Skin epidermis (tissue), 12 donors: Measurements from ENCODE around the gene TTC39C.
"Not testable (repeated sequence)": the region's sequence is repeated elsewhere in the genome, so short reads cannot be mapped to it uniquely, and the experiment has no call there.

ENCODE experiments used
- H3K27ac ChIP-seq, 21 experiments: fragments of 200-600 bp; sonication (generic) in 11 of 21; one replicate each; pipeline ENCODE4 v1.5.0; 2020; ENCODE audit warnings: mild to moderate bottlenecking in 3 of 21, inconsistent platforms in 2 of 21, moderate library complexity in 2 of 21
- H3K4me3 ChIP-seq, 7 experiments: fragments of 200-600 bp; sonication (generic) in 2 of 7; one replicate each; pipeline ENCODE4 v1.5.0; 2020; ENCODE audit warnings: inconsistent platforms in 2 of 7, mild to moderate bottlenecking in 2 of 7, moderate library complexity in 1 of 7

The TTC39C gene

GRCh38 chr18:24013051-24013450 is 1.5 kb upstream of the TTC39C start:
- Histone ChIP-seq H3K4me3 (no peak overlapping the region), H3K27ac (peak overlapping the region in 2 of 21 experiments; percentile 74 to 91)

- Histone ChIP-seq H3K4me3 (peak overlapping the region; percentile 70 to 92 (median 87)), H3K27ac (peak overlapping the region; percentile 60 to 98 (median 93))
Measured at GRCh38 chr18:24014986-24015638, 558 bp downstream of the TTC39C start.

GRCh38 chr18:24015639-24016631 is 1.4 kb downstream of the TTC39C start:
- Histone ChIP-seq H3K4me3 (peak overlapping the region; percentile 70 to 92 (median 87)), H3K27ac (peak overlapping the region in 19 of 21 experiments; percentile 6 to 98 (median 94))

- H3K4me3 ChIP-seq: peak overlapping the region; percentile 70 to 92 (median 87)
- peak overlapping the region in 11 of 21 experiments; percentile 10 to 98 (median 95) for H3K27ac ChIP-seq
Measured at GRCh38 chr18:24016643-24017042, 2.1 kb downstream of the TTC39C start.

GRCh38 chr18:24018299-24018886 is 3.8 kb downstream of the TTC39C start:
- H3K4me3 ChIP-seq: no peak overlapping the region
- peak overlapping the region in 4 of 21 experiments; percentile 4 to 51 (median 28) for H3K27ac ChIP-seq

GRCh38 chr18:24019641-24020331 is 5.2 kb downstream of the TTC39C start:
- Histone ChIP-seq H3K27ac (peak overlapping the region in 6 of 21 experiments; percentile 4 to 51 (median 34)), H3K4me3 (no peak overlapping the region)

GRCh38 chr18:24021505-24021904 is 7.0 kb downstream of the TTC39C start:
- H3K4me3 ChIP-seq: no peak overlapping the region
- H3K27ac ChIP-seq: peak overlapping the region in 9 of 21 experiments; percentile 9 to 77 (median 68)

- Histone ChIP-seq H3K4me3 (no peak overlapping the region), H3K27ac (peak overlapping the region in 16 of 21 experiments; percentile 9 to 77 (median 58))
Measured at GRCh38 chr18:24022161-24022560, 7.6 kb downstream of the TTC39C start.

- peak overlapping the region in 18 of 21 experiments; percentile 22 to 77 (median 57) for H3K27ac ChIP-seq
- H3K4me3 ChIP-seq: no peak overlapping the region
Measured at GRCh38 chr18:24023185-24023814, 8.7 kb downstream of the TTC39C start.

- Histone ChIP-seq H3K4me3 (no peak overlapping the region), H3K27ac (peak overlapping the region in 9 of 21 experiments; percentile 26 to 90 (median 76))
Measured at GRCh38 chr18:24024425-24024824, 9.9 kb downstream of the TTC39C start.

GRCh38 chr18:24026457-24026856 is 11.9 kb downstream of the TTC39C start:
- peak overlapping the region in 20 of 21 experiments; percentile 50 to 90 (median 79) for H3K27ac ChIP-seq
- no peak overlapping the region for H3K4me3 ChIP-seq

GRCh38 chr18:24027156-24027827 is 12.7 kb downstream of the TTC39C start:
- Histone ChIP-seq H3K4me3 (no peak overlapping the region), H3K27ac (peak overlapping the region in 20 of 21 experiments; percentile 50 to 89 (median 78))

- peak overlapping the region in 2 of 21 experiments; percentile 59 to 66 for H3K27ac ChIP-seq
- H3K4me3 ChIP-seq: not testable (repeated sequence)
Measured at GRCh38 chr18:24028946-24029345, 14.4 kb downstream of the TTC39C start.

- H3K27ac ChIP-seq: no peak overlapping the region
Measured at GRCh38 chr18:24031318-24031717, 16.8 kb downstream of the TTC39C start.

GRCh38 chr18:24031916-24032315 is 17.4 kb downstream of the TTC39C start:
- Histone ChIP-seq H3K27ac (no peak overlapping the region), H3K4me3 (no peak overlapping the region)

More at GRCh38 chr18:24031318-24031717, 16.8 kb downstream of the TTC39C start:
- no peak overlapping the region for H3K4me3 ChIP-seq

- Histone ChIP-seq H3K4me3 (no peak overlapping the region), H3K27ac (no peak overlapping the region)
Measured at GRCh38 chr18:24033641-24034412, 19.3 kb downstream of the TTC39C start.

- Histone ChIP-seq H3K4me3 (no peak overlapping the region), H3K27ac (no peak overlapping the region)
Measured at GRCh38 chr18:24035316-24035715, 20.8 kb downstream of the TTC39C start.

GRCh38 chr18:24039671-24040070 is 25.1 kb downstream of the TTC39C start:
- Histone ChIP-seq H3K27ac (no peak overlapping the region), H3K4me3 (no peak overlapping the region)
